Measurements from ENCODE around the gene TPCN2.
"Not testable (repeated sequence)": the region's sequence is repeated elsewhere in the genome, so short reads cannot be mapped to it uniquely, and the experiment has no call there.

Gene TPCN2

DNA sequence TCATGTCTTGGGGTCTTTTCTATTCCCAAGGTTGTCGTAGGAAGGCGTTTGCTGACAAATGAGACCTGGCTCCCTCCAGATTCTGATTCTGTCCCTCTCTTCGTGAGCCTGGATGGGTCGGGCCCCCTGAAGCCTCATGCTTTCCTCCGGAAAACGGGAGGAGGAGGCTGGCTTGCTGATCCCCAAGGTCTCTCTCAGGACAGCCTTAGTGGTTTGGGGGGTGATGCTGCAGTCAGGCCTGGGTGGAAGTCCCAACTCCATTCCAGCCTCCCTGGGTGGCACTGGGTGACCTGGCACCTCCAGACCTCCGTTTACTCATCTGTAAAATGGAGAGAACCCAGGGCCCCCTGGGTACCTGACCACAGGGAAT, 83.6 kb downstream of the TPCN2 start:
- no peak overlapping the region for H3K9ac ChIP-seq (ENCODE audit: low read length)
- H3K9me2 ChIP-seq (replicated peaks; ENCODE audit: insufficient read depth, low read length) = no peaks in the 10 kb centered on the region
- H3K4me2 ChIP-seq (ENCODE audit: low read depth, low read length, poor library complexity, severe bottlenecking) = no peak overlapping the region
- H3K36me3 ChIP-seq (ENCODE audit: low read length) = no peaks in the 10 kb centered on the region
- H2AFZ ChIP-seq (ENCODE audit: low read depth, low read length, severe bottlenecking) = no peak overlapping the region
- no peak overlapping the region for H3K4me3 ChIP-seq (ENCODE audit: insufficient read depth, low read length, poor library complexity, severe bottlenecking)
- no peak overlapping the region for H3K27ac ChIP-seq (ENCODE audit: low read depth, low read length)
- H3F3A ChIP-seq (ENCODE audit: insufficient read depth) = no peaks in the 10 kb centered on the region
- no peaks in the 10 kb centered on the region for H4K20me1 ChIP-seq (ENCODE audit: low read depth, low read length)
- TF ChIP-seq, protein P1, sequence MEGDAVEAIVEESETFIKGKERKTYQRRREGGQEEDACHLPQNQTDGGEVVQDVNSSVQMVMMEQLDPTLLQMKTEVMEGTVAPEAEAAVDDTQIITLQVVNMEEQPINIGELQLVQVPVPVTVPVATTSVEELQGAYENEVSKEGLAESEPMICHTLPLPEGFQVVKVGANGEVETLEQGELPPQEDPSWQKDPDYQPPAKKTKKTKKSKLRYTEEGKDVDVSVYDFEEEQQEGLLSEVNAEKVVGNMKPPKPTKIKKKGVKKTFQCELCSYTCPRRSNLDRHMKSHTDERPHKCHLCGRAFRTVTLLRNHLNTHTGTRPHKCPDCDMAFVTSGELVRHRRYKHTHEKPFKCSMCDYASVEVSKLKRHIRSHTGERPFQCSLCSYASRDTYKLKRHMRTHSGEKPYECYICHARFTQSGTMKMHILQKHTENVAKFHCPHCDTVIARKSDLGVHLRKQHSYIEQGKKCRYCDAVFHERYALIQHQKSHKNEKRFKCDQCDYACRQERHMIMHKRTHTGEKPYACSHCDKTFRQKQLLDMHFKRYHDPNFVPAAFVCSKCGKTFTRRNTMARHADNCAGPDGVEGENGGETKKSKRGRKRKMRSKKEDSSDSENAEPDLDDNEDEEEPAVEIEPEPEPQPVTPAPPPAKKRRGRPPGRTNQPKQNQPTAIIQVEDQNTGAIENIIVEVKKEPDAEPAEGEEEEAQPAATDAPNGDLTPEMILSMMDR (IDR thresholded peaks at IDR 0.05; ENCODE audit: insufficient read depth, low read length, poor library complexity, severe bottlenecking) = no peak
- TF ChIP-seq EZH2phosphoT487 (conservative IDR thresholded peaks at IDR 0.05; ENCODE audit: low read length) = no peak
- H3K27me3 ChIP-seq (ENCODE audit: low read length) = no peaks in the 10 kb centered on the region
- H3K9me3 ChIP-seq (ENCODE audit: insufficient read depth, low read length) = no peaks in the 10 kb centered on the region; the same call in 1 of the 2 replicates
- H3K79me2 ChIP-seq (ENCODE audit: insufficient read depth, low read length) = no peaks in the 10 kb centered on the region

DNA sequence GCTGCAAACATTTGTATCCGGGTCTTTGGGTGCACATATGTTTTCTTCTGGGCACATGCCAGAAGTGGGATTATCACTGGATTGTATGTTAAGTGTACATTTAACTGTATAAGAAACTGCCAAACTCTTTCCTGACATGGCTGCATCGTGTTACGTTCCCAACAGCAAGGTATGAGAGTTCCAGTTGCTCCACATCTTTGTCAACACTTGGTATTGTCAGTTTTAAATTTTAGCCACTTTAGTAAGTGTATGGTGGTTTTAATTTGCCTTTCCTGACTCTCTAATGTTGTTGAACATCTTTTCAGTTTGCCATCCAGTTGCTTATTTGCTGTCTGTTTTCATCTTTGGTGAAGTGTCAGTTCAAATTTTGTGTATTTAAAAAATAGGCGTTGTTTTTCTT, 84.5 kb downstream of the TPCN2 start:
- no peak overlapping the region for H2AFZ ChIP-seq (ENCODE audit: low read depth, low read length, severe bottlenecking)
- no peak overlapping the region for H3K4me3 ChIP-seq (ENCODE audit: insufficient read depth, low read length, poor library complexity, severe bottlenecking)
- H4K20me1 ChIP-seq (ENCODE audit: low read depth, low read length) = no peaks in the 10 kb centered on the region
- TF ChIP-seq, protein P1 (IDR thresholded peaks at IDR 0.05; ENCODE audit: insufficient read depth, low read length, poor library complexity, severe bottlenecking) = no peak
- no peak for TF ChIP-seq EZH2phosphoT487 (conservative IDR thresholded peaks at IDR 0.05; ENCODE audit: low read length)
- no peaks in the 10 kb centered on the region for H3K9me2 ChIP-seq (replicated peaks; ENCODE audit: insufficient read depth, low read length)
- H3K9me3 ChIP-seq (ENCODE audit: insufficient read depth, low read length) = no peaks in the 10 kb centered on the region
- no peaks in the 10 kb centered on the region for H3K27me3 ChIP-seq (ENCODE audit: low read length)
- H3K27ac ChIP-seq (ENCODE audit: low read depth, low read length) = no peak overlapping the region
- H3F3A ChIP-seq (ENCODE audit: insufficient read depth) = no peaks in the 10 kb centered on the region
- no peak overlapping the region for H3K4me2 ChIP-seq (ENCODE audit: low read depth, low read length, poor library complexity, severe bottlenecking)
- no peaks in the 10 kb centered on the region for H3K36me3 ChIP-seq (ENCODE audit: low read length)
- no peak overlapping the region for H3K9ac ChIP-seq (ENCODE audit: low read length)
- H3K79me2 ChIP-seq (ENCODE audit: insufficient read depth, low read length) = no peaks in the 10 kb centered on the region

DNA sequence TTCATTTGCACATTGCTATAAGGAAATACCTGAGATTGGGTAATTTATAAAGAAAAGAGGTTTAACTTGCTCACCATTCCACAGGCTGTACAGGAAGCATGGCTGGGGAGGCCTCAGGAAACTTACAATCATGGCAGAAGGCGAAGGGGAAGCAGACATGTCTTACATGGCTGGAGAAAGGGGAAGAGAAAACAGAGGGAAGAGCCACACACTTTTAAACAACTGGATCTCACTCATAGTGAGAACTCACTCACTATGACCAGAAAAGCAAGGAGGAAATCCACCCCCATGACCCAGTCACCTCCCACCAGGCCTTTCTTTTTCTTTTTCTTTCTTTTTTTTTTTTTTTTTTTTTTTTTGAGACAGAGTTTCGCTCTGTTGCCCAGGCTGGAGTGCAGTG, 85.5 kb downstream of the TPCN2 start:
- not testable (repeated sequence) for H3K36me3 ChIP-seq (ENCODE audit: low read length); H3K4me2 ChIP-seq (ENCODE audit: low read depth, low read length, poor library complexity, severe bottlenecking); H3K9ac ChIP-seq (ENCODE audit: low read length); H3K79me2 ChIP-seq (ENCODE audit: insufficient read depth, low read length); H3F3A ChIP-seq (ENCODE audit: insufficient read depth); H3K27me3 ChIP-seq (ENCODE audit: low read length); H3K9me3 ChIP-seq (ENCODE audit: insufficient read depth, low read length); H3K9me2 ChIP-seq (replicated peaks; ENCODE audit: insufficient read depth, low read length); H3K4me3 ChIP-seq (ENCODE audit: insufficient read depth, low read length, poor library complexity, severe bottlenecking); H4K20me1 ChIP-seq (ENCODE audit: low read depth, low read length); H2AFZ ChIP-seq (ENCODE audit: low read depth, low read length, severe bottlenecking); H3K27ac ChIP-seq (ENCODE audit: low read depth, low read length)

DNA sequence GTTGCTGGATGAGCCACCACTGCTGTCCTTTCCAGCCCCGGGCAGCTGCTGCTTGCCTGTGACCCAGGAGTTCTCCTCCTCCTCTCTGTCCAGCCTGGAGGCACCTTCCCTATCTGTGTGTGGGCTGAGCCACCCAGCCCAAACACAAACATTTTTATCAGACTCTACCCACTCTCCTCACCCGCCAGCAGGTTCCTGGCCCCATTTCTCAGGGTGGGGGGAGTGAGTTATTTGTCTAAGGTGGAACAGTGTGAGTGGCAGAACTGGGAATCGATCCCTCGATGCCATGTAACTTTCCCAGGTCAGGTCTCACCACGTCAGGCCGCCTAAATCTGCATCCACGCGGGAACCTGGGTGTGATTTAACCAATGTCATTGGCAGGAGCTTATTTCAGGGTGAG, 86.2 kb downstream of the TPCN2 start:
- no peaks in the 10 kb centered on the region for H3K9me2 ChIP-seq (replicated peaks; ENCODE audit: insufficient read depth, low read length)
- H3K79me2 ChIP-seq (ENCODE audit: insufficient read depth, low read length) = no peaks in the 10 kb centered on the region
- H3K9ac ChIP-seq (ENCODE audit: low read length) = no peak overlapping the region
- H3K9me3 ChIP-seq (ENCODE audit: insufficient read depth, low read length) = no peaks in the 10 kb centered on the region
- no peaks in the 10 kb centered on the region for H3K27me3 ChIP-seq (ENCODE audit: low read length)
- no peak overlapping the region for H3K27ac ChIP-seq (ENCODE audit: low read depth, low read length)
- H3K4me2 ChIP-seq (ENCODE audit: low read depth, low read length, poor library complexity, severe bottlenecking) = no peak overlapping the region
- H3K36me3 ChIP-seq (ENCODE audit: low read length) = no peaks in the 10 kb centered on the region
- H3F3A ChIP-seq (ENCODE audit: insufficient read depth) = no peaks in the 10 kb centered on the region
- no peaks in the 10 kb centered on the region for H4K20me1 ChIP-seq (ENCODE audit: low read depth, low read length)
- TF ChIP-seq EZH2phosphoT487 (conservative IDR thresholded peaks at IDR 0.05; ENCODE audit: low read length) = no peak
- TF ChIP-seq, protein P1 (IDR thresholded peaks at IDR 0.05; ENCODE audit: insufficient read depth, low read length, poor library complexity, severe bottlenecking) = no peak
- H3K4me3 ChIP-seq (ENCODE audit: insufficient read depth, low read length, poor library complexity, severe bottlenecking) = no peak overlapping the region
- no peak overlapping the region for H2AFZ ChIP-seq (ENCODE audit: low read depth, low read length, severe bottlenecking)

Measured in SU-DHL-6 (cell line).